Endothelial cell (in vitro differentiated cells): ENCODE data around the gene CATSPERD. TPM values are rescaled to one million over a fixed set of nuclear protein-coding genes. Genes with fewer than 3 reads are reported as not detected.

ENCODE experiments used
- DNase-seq: peaks from one replicate; pipeline ENCODE4 v3.0.0; 2021; ENCODE audit warnings: low spot score
- H3K27ac Mint-ChIP-seq: one replicate; pipeline ENCODE4 v1.8.0; 2021; ENCODE audit warnings: mixed read lengths, inconsistent platforms; ENCODE audit not compliant: unreplicated experiment
- H3K27me3 Mint-ChIP-seq: one replicate; pipeline ENCODE4 v1.8.0; 2021; ENCODE audit warnings: mild to moderate bottlenecking, moderate library complexity, mixed read lengths, inconsistent platforms; ENCODE audit not compliant: unreplicated experiment
- H3K36me3 Mint-ChIP-seq: one replicate; pipeline ENCODE4 v1.8.0; 2021; ENCODE audit warnings: mild to moderate bottlenecking, low read depth, mixed read lengths, inconsistent platforms; ENCODE audit not compliant: unreplicated experiment
- H3K4me1 Mint-ChIP-seq: one replicate; pipeline ENCODE4 v1.8.0; 2021; ENCODE audit warnings: mild to moderate bottlenecking, mixed read lengths, inconsistent platforms; ENCODE audit not compliant: unreplicated experiment
- H3K4me3 Mint-ChIP-seq: one replicate; pipeline ENCODE4 v1.8.0; 2021; ENCODE audit warnings: mild to moderate bottlenecking, mixed read lengths, inconsistent platforms; ENCODE audit not compliant: unreplicated experiment
- H3K9me3 Mint-ChIP-seq: one replicate; pipeline ENCODE4 v1.8.0; 2021; ENCODE audit warnings: mixed read lengths, inconsistent platforms; ENCODE audit not compliant: unreplicated experiment
- total RNA-seq: library from RNA; stranded (reverse); fragmentation: NEBNext Ultra II Directional; extraction: Animal tissue kit (Norgen Biotek cat#: 25700); gene quantifications from one replicate; pipeline ENCODE4 v1.2.1, GENCODE V29; 2021; ENCODE audit not compliant: unreplicated experiment
- TF ChIP-seq, protein P1 (sequence below): fragments of 200-600 bp; sonication (generic); IDR thresholded peaks from one replicate; pipeline ENCODE4 v1.5.0; 2021; ENCODE audit warnings: antibody characterized with exemption; ENCODE audit not compliant: unreplicated experiment

CATSPERD gene
- total RNA-seq, 1 donor from 2014 or later, result not detected

DNA sequence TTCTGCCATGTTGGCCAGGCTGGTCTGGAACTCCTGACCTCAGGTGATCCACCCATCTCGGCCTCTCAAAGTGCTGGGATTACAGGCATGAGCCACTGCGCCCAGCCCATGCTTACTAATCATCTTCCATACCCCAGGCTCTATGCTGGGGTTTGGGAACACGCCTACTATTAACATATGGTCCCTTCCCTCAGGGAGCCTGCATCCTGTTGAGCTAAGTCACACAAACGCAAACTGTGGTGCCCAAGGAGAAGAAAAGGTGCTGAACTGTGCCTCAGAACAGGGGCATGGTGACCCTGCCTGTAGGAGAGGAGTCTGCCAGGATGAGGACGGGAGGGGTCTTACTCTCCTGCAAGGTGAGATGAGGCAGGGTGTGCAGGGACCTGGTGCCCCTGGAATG, 45.7 kb upstream of the CATSPERD start:
- Mint-ChIP-seq H3K27me3 (peaks cover 21% of the 10 kb centered on the region), H3K4me3 (peak overlapping the region; percentile 21), H3K36me3 (peaks cover 23% of the 10 kb centered on the region), H3K27ac (peak overlapping the region; percentile 36), H3K4me1 (peaks cover 19% of the 10 kb centered on the region), H3K9me3 (no peaks in the 10 kb centered on the region)
- DNase-seq, result no peak
- TF ChIP-seq, protein P1, sequence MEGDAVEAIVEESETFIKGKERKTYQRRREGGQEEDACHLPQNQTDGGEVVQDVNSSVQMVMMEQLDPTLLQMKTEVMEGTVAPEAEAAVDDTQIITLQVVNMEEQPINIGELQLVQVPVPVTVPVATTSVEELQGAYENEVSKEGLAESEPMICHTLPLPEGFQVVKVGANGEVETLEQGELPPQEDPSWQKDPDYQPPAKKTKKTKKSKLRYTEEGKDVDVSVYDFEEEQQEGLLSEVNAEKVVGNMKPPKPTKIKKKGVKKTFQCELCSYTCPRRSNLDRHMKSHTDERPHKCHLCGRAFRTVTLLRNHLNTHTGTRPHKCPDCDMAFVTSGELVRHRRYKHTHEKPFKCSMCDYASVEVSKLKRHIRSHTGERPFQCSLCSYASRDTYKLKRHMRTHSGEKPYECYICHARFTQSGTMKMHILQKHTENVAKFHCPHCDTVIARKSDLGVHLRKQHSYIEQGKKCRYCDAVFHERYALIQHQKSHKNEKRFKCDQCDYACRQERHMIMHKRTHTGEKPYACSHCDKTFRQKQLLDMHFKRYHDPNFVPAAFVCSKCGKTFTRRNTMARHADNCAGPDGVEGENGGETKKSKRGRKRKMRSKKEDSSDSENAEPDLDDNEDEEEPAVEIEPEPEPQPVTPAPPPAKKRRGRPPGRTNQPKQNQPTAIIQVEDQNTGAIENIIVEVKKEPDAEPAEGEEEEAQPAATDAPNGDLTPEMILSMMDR, result no peak

DNA sequence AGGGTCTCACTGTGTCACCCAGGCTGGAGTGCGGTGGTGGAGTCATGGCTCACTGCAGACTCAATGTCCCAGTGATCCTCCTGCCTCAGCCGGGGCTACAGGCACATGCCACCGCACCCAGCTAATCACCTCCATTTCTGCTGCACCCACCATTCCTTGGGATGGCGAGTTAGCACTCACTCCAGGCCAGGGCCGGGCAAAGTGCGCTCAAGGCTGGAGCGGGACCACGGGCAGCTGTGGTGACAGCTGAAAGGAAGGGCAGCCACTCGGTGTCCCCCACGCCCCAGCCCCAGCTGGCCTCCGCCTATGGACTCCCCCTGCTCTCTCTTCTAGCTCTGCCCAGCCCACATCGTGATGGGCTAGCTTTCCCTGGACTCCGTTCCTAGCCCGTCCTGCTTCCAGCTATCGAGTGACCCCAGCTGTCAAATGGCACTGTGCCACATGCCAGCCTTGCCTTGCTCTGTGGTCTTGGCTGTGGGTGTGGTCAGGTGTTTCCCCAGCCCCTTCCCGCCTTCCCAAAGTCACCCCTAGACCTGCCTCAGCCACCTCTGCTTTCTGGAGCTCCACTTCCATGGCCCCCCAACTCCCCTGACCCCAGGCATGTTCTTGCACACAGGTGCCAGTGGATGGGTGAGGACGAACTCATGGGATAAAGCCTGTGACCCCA, 44.2 kb upstream of the CATSPERD start:
- no peaks in the 10 kb centered on the region for H3K9me3 Mint-ChIP-seq
- peaks cover 26% of the 10 kb centered on the region for H3K27me3 Mint-ChIP-seq
- peaks cover 20% of the 10 kb centered on the region for H3K36me3 Mint-ChIP-seq
- TF ChIP-seq, protein P1, result no peak
- peak overlapping the region; percentile 23 for H3K4me3 Mint-ChIP-seq
- H3K27ac Mint-ChIP-seq, result no peak overlapping the region
- no peak for DNase-seq
- H3K4me1 Mint-ChIP-seq, result peaks cover 23% of the 10 kb centered on the region

DNA sequence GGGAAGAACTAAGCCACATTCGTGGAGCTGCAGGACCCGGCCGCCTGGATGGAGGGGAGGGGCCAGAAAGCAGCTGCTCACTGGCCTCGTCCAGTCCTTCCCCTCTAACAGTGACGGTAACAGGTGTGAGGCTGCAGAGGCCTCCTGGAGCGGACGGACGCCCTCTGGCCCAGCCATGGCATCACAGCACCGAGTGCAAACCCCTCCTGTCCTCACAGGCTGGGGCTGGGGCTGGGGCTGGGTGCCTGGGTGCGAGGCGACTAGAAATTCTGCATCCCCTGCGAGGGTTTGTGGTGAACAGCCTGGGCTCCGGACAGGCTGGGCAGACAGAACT, 43.7 kb upstream of the CATSPERD start:
- Mint-ChIP-seq H3K9me3 (no peaks in the 10 kb centered on the region), H3K4me1 (peaks cover 28% of the 10 kb centered on the region), H3K27me3 (peaks cover 27% of the 10 kb centered on the region), H3K36me3 (peaks cover 23% of the 10 kb centered on the region), H3K4me3 (no peak overlapping the region), H3K27ac (no peak overlapping the region)
- DNase-seq, result no peak
- TF ChIP-seq, protein P1, result no peak

DNA sequence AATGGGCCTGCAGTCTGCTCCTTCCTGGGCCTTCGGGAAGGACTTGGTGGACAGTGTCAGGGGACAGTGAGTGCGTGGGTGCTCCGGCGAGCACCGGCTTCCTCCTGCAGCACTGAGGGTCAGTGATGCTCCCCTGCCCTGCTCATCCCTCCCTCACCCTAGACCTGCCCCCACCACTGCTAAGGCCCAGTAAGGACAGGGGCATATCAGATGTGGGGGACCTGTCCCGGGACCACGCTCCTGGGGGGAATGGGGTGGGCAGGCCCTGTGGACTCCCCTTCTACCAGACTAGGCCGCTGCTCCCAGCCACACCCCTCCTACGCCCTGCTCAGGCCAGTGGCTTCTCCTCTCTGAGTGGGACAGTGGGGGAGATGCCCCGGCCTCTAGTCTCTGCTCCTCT, 43.3 kb upstream of the CATSPERD start:
- Mint-ChIP-seq H3K9me3 (no peaks in the 10 kb centered on the region), H3K4me1 (peaks cover 32% of the 10 kb centered on the region)

DNA sequence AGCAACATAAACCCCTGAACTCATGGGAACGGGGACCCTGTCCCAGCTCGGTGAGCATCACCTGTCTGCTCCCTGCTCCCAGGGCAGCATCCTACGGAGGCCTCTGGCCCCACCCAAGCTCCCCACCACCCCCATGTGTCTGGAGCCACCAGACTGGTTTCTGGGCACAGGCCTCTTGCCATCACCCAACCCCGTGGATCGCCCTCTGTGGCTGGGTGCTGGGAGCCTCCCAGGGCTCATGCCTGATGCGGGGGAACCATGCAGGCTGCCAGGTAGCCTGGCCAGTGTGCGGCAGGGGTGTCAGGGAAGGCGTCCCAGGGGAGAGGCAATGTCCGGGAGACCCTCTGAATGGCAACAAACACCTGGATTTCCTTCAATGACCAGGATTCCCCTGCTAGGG, 42.9 kb upstream of the CATSPERD start:
- Mint-ChIP-seq H3K27me3 (peaks cover 32% of the 10 kb centered on the region), H3K36me3 (peaks cover 24% of the 10 kb centered on the region), H3K4me1 (peaks cover 34% of the 10 kb centered on the region), H3K27ac (no peak overlapping the region), H3K4me3 (no peak overlapping the region), H3K9me3 (no peaks in the 10 kb centered on the region)
- DNase-seq, result no peak
- TF ChIP-seq, protein P1, result no peak

More for the DNA sequence above, 43.3 kb upstream of the CATSPERD start:
- H3K27ac Mint-ChIP-seq, result no peak overlapping the region
- TF ChIP-seq, protein P1, result no peak
- peaks cover 24% of the 10 kb centered on the region for H3K36me3 Mint-ChIP-seq
- no peak for DNase-seq
- H3K4me3 Mint-ChIP-seq, result no peak overlapping the region
- peaks cover 28% of the 10 kb centered on the region for H3K27me3 Mint-ChIP-seq
